Measurements from ENCODE around the gene KLHL14.
"Not testable (repeated sequence)": the region's sequence is repeated elsewhere in the genome, so short reads cannot be mapped to it uniquely, and the experiment has no call there.

- TF ChIP-seq POLR2A (IDR thresholded peaks at IDR 0.05; ENCODE audit: low read length); GATA1 (IDR thresholded peaks at IDR 0.05; ENCODE audit: low read depth, low read length): not testable (repeated sequence)
These were observed 118.3 kb downstream of the KLHL14 start for GRCh38 chr18:32654507-32654906.
